Fibroblast of pulmonary artery (primary cell): Measurements from ENCODE around the gene ALOX15.
"Not testable (repeated sequence)": the region's sequence is repeated elsewhere in the genome, so short reads cannot be mapped to it uniquely, and the experiment has no call there.

Source experiments
- DNase-seq: peaks from one replicate; pipeline ENCODE4 v3.0.0-alpha.2; 2010; ENCODE audit warnings: low read depth
- H3K4me3 ChIP-seq: replicated peaks from 2 replicates; pipeline ENCODE4 v1.5.1; 2011; ENCODE audit warnings: low read depth, mild to moderate bottlenecking, control low read depth, low read length, moderate library complexity
- CTCF ChIP-seq: IDR thresholded peaks from 2 replicates; pipeline ENCODE4 v1.5.1; 2011; ENCODE audit warnings: mild to moderate bottlenecking, control low read depth, low read length, inconsistent platforms; ENCODE audit errors: missing control alignments

The ALOX15 gene

GRCh38 chr17:4665027-4665426, 23.5 kb upstream of the ALOX15 start:
- no peak for TF ChIP-seq CTCF
- DNase-seq: no peak
- H3K4me3 ChIP-seq: no peak overlapping the region

- no peak for TF ChIP-seq CTCF
- no peak overlapping the region for H3K4me3 ChIP-seq
- no peak for DNase-seq
Measured at GRCh38 chr17:4664230-4664629, 22.8 kb upstream of the ALOX15 start.

GRCh38 chr17:4663711-4664110, 22.2 kb upstream of the ALOX15 start:
- no peak for DNase-seq
- no peak for TF ChIP-seq CTCF
- H3K4me3 ChIP-seq: no peak overlapping the region

- TF ChIP-seq CTCF: no peak
- H3K4me3 ChIP-seq: no peak overlapping the region
- DNase-seq: peak; percentile 77
Measured at GRCh38 chr17:4658478-4659305, 17.2 kb upstream of the ALOX15 start.

GRCh38 chr17:4657678-4658077, 16.2 kb upstream of the ALOX15 start:
- peak; percentile 59 for DNase-seq
- H3K4me3 ChIP-seq: no peak overlapping the region
- no peak for TF ChIP-seq CTCF

- not testable (repeated sequence) for DNase-seq, H3K4me3 ChIP-seq
Measured at GRCh38 chr17:4655933-4656332, 14.5 kb upstream of the ALOX15 start.

GRCh38 chr17:4652997-4653396, 11.5 kb upstream of the ALOX15 start:
- DNase-seq: no peak
- no peak overlapping the region for H3K4me3 ChIP-seq
- no peak for TF ChIP-seq CTCF
